Stimulated activated CD8-positive, alpha-beta memory T cell treated with anti-CD3 and anti-CD28 coated beads, Interleukin-2, amount 100 ng/mL, for 1 hour (primary cell): ENCODE results near the gene SHC4.
"Not testable (repeated sequence)": the region's sequence is repeated elsewhere in the genome, so short reads cannot be mapped to it uniquely, and the experiment has no call there.

Experiments used
- DNase-seq, 2 donors: peaks; one replicate each; pipeline ENCODE4 v3.0.0-alpha.2; 2020; ENCODE audit warnings: low read depth in 2 of 2

The SHC4 gene

DNA sequence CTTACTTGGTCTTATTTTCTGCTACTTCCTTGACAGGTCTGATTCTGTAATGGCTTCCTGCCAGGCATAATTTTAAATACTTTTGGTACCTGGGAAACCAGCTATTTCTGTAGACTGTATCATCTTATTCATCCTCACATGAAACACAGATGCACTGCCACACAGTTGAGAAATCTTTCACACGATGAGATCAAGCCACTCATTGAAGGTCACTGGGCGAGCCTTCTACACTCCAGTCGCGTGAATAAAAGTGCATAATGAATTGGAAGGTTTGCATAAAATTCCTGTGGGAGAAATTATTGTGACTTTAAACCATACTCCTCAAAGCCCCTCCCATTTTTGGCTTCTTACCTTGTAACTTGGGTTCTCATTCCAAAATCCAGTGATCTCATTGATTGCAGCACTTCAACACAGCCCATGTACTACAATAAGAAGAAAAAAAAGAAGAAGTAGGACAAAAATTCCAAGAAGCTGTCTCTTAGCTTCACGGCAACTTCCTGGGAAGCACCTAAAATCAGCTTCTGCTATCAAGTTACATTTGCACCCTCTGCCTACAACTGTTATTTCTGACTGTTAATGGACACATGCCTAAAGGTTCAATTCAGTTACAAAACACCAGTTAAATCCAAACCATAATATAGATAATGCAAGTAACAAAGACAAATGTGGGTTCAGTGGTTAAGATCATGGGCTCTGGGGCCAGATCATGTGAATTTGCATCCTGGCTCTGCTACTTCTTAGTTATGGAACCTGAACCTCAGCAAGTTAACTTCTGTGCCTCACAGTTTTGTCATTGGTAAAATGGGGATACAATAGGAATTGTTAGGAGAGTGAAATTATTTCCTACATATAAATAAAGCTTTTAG, 39.0 kb downstream of the SHC4 start:
- no peak for DNase-seq

GRCh38 chr15:48922046-48922445, 41.7 kb downstream of the SHC4 start:
- DNase-seq, result no peak

DNA sequence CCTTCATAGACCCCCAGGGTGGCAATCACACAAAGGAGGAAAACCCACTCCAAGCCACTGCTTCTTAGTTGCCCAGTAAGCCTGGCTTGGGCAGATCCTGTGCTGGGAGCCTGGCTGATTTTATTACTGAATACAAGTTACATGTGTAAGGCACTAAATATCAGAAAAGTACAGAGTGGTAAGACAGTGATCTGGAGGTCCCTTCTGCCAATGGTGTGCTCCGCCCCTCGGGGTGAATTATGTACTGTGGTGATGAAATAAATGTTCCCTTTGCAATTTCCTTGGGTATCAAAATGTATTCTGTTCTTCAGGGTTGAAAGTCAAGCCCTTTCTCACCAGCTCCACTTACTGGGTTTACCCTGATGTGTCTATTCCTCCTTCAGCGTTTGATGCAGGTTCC, 47.0 kb downstream of the SHC4 start:
- DNase-seq, result no peak

DNA sequence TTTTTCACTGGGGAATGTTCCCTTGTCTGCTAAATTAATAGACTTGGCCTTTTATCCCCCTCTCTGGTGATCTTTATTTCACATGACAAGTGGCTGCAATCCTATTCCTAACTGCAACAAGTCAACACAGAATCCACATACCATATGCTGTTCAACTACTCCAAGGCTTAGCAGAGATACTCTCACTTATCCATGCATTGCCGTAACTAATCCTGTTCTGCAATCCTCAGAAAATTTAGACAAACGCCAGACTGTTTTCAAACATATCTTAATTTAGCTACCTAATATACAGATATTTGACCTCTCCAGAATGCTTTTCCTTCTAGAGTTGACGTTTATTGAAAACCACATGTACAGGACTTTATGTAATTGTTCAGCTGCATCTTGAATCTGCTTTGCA, 47.9 kb downstream of the SHC4 start:
- DNase-seq, result no peak

DNA sequence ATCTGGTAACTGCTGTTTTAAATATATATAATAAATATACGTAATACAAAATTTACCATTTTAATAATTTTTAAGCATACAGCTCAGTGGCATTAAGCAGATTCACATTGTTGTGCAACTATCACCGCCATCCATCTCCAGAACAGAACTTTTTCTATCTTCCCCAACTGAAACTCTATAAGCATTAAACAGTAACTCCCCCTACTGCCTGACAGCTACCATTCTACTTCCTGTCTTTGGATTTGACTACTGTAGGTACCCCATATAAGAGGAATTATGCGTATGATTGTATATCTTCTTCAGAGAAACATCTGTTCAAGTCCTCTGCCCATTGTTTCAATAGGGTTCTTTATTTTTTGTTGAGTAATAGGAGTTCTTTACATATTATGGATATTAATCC, 49.0 kb downstream of the SHC4 start:
- DNase-seq, result no peak

DNA sequence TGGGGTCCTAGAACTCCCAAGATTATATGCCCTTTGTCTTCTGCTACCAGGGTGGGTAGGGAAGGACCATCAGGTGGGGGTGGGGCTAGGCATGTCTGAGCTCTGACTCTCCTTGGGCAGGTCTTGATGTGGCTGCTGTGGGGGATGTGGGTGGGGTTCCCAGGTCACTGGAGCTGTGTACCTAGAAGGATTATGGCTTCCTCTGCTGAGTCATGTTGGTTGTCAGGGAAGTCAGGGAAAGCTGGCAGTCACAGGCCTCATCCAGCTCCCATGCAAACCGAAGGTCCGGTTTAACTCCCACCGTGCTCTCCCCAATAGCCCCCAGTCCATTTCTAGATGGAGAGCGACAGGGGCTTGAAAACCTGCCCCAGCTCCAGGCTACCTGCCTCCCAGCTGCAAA, 50.6 kb downstream of the SHC4 start:
- no peak for DNase-seq

DNA sequence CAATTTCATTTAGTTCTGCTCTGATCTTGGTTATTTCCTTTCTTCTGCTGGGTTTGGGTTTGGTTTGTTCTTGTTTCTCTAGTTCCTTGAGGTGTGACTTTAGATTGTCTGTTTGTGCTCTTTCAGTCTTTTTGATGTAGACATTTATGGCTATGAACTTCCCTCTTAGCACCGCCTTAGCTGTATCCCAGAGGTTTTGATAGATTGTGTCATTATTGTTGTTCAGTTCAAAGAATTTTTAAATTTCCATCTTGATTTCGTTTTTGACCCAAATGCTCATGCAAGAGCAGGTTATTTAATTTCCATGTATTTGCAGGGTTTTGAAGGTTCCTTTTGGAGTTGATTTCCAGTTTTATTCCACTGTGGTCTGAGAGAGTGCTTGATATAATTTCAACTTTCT, 53.2 kb downstream of the SHC4 start:
- DNase-seq, result not testable (repeated sequence)

DNA sequence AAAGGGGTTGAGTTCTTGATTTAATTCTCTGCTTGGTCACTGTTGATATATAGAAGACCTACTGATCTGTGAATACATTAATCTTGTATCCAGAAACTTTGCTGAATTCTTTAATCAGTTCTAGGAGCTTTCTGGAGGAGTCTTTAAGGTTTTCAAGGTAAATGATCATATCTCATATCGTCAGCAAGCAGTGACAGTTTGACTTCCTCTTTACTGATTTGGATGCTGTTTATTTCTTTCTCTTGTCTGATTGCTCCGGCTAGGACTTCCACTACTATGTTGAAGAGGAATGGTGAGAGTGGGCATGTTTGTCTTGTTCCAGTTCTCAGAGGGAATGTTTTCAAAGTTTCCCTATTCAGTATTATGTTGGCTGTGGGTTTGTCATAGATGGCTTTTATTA, 54.4 kb downstream of the SHC4 start:
- not testable (repeated sequence) for DNase-seq

GRCh38 chr15:48905847-48906246, 57.9 kb downstream of the SHC4 start:
- no peak for DNase-seq

DNA sequence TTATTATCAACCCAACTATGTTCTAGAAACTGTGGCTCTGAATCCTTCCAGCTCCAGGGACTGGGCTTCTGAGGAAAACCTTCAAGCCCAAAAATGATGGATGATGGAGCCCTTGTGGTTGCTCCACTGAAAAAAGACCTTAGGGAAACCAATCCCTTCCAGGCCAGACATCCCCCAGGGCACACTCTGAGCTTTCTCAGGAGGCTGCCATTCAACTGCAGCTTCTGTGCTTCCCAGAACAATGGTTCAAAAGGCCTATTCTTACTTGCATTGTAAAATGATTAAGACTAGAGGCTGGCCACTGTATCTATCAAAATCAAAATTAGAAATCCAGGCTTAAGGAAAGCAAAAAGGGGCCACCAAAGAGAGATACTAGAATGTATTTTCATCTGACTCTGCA, 58.5 kb downstream of the SHC4 start:
- no peak for DNase-seq

GRCh38 chr15:48904758-48905157, 59.0 kb downstream of the SHC4 start:
- DNase-seq, result no peak

DNA sequence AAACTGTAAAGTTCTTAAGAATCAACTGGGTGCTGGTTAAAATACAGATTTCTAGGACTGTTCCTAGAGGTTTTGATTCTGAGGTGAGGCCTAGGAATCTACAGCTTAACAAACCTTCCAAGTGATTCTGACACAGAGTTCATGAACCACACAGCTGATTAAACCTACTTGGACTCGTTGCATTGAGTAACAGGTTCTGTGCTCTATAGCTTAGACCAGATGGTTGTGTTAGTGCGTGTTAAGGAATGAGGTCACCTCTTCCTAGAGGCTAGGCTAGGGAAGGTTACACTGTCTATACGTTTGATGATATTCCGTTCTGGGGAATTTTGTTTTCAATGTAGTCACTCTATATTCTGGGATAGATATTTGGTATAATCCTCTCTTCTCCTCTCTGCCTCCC, 63.9 kb downstream of the SHC4 start:
- DNase-seq, result no peak

DNA sequence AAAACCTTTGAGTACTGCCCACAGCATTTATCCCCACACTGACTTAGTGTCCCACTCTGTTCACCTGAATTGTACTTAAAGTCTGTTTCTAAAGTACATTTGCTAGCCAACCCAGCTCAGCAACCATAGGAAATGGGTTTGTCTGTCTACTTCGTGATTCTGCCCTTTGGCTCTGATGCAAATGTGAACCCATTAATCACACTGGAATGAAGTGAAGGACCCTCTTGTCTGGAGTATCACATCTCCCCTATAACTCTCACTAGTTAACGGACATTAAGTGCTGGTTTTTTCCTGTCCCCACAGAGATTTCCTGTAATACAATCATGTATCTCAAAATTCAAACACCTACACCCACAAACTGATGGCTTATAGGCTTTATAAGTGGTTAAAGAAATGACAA, 65.3 kb downstream of the SHC4 start:
- no peak for DNase-seq

DNA sequence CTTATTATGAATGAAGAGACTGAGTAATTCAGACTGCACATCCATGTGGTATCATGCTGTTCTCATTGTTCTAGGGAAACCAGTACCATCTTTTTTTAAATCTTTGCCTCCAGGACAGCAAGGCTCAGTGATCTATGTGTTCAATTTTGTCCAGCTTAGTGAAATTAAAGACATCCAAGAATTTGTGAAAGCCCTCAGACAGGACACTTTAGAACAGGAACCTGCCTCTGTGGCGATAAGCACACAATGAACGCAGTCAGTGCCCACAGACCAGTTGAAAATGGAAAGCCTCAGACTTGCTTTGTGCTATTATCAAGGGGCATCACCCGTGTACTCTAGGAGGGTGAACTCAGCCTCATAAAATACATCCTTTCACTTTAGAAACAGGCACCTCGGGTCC, 65.7 kb downstream of the SHC4 start:
- DNase-seq, result no peak

- DNase-seq, result no peak
These were observed 66.6 kb downstream of the SHC4 start for GRCh38 chr15:48896869-48897814.

- DNase-seq, result no peak
These were observed 70.4 kb downstream of the SHC4 start for GRCh38 chr15:48893311-48893710.

GRCh38 chr15:48891232-48891765, 72.4 kb downstream of the SHC4 start:
- DNase-seq, result no peak

DNA sequence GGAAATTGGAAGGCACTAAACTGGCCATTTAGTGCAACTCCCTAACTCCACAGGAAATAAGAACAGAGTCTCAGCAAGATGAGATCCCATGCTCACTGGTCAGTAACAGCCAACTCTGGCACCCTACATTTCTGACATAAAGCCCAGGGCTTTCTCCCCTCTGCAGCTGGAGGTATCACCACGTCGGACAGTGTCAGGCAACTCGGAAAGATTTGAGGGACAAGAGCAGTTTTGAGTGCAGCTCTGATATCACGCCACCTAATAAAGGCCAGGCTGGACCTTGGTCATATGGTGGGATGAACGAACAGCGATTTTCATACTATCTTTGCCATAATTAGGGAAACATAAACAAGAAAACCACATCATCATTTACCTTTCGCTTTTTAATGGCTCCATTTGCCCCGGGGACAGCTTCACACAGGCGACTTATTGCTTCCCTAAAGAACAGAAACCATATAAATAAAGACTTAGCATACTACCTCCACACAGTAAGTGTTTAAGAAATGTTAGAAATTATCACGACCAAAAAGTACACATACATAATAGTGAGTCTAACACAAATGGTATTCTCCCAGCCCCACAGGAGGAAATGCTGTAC, 73.2 kb downstream of the SHC4 start:
- no peak for DNase-seq

DNA sequence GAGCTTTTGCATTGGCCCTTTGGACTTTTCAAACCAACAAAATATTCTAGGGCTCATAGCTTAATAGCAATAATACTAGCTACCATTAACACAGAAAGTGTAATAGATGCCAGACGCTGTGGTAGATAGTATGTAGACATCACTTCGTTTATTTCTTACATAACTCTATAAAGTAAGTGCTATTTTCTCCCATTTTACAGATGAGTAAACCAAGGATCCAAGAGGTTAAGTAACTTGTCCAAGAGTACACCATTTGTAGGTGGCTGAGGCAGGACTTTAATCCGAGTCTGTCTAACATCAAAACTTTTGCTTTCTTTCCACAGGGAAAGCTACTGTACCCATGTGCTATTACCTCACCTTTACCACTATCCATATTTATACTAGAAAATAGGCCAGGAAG, 73.8 kb downstream of the SHC4 start:
- no peak for DNase-seq

DNA sequence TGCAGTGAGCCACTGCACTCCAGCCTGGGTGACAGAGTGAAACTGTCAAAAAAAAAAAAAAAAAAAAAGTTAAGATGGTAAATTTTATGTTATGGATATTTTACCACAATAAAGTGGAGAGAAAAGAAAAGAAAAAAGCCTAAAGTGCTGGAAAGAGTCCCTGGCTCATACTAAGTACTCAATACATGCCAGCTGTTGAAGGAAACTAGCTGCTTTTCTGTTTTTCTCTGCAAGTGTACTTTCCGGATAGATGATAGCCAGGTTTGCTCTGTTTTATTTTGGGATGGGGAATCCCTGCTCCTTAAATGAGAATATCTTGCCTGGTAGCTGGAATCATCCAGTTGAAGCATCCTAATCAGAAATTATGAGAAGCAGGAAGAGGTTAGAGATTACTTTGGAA, 74.9 kb downstream of the SHC4 start:
- no peak for DNase-seq

- no peak for DNase-seq
These were observed 75.5 kb downstream of the SHC4 start for GRCh38 chr15:48888191-48888590.

GRCh38 chr15:48887144-48887543, 76.6 kb downstream of the SHC4 start:
- no peak for DNase-seq
